GM21786 (cell line): ENCODE results near the gene RAD23A.

Experiments
- ATAC-seq: cut with Tn5 transposase; IDR thresholded peaks from one replicate; pipeline ENCODE4 v1.9.1; 2021; ENCODE audit not compliant: unreplicated experiment

RAD23A gene

DNA sequence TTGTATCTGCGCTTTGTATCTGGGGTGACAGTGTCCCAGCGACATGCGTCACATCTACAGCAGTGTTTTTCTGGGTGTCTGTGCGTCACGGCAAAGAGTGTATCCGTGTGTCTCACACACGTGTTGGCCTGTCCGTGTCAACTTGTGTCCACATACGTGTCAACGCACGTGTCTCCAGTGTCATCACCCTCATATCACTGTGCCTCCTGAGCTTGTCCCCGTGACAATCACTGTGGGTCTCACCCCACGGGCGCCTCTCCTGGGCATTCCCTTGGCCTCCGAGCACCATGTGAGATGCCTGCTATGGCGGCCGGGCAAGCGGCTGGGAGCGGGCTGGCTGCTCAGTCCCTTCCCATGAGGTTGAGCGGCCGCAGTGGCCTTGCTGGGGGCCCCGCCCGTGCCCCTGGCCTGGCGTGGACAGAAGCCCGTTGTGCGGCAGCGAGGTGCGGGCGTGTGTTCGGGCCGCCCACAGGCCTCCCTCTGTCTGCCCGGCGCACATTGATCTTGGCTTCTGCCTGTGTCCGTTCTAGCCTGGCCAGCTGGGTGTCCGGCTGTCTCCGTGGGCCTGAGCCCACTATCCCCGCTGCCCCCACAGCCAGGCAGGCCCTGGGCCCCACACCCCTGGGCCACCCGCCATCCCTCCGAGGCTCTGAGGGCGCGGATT, 56.0 kb downstream of the RAD23A start:
- no peak for ATAC-seq

DNA sequence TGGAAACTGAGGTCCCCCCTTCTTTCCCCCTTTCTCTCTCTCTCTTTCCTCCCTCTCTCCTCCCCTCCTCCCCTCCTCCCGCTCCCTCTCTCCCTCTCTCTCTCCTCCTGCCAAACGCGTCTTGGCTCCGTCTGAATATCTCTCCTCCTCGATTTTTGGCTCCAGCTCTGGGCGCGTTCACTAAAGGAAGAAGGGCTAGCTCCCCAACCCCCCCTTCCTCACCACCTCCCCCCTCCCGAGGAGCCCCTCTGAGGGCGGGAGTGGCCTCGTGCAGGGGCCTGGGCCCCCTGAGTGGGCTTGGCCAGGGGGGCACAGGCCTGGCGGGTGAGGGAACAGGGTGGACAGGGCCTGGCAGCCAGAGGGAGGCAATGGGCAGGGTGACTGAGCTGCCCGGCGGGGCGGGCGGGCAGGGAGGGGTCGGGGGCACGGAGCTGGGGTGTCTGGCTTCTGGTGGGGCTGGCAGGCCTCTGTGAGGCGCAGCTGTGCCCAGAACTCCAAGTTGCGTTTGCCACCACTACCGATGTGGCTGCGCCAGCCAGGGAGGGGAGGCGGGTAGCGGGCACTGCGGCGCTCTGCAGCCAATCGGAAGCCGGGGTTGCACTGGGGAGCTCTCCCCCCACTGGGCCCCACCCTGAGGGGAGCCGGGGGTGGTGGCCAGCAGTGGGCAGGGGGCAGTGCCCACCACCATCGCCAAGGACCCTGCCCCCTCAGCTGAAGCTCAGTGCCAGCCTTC, 56.7 kb downstream of the RAD23A start:
- no peak for ATAC-seq

DNA sequence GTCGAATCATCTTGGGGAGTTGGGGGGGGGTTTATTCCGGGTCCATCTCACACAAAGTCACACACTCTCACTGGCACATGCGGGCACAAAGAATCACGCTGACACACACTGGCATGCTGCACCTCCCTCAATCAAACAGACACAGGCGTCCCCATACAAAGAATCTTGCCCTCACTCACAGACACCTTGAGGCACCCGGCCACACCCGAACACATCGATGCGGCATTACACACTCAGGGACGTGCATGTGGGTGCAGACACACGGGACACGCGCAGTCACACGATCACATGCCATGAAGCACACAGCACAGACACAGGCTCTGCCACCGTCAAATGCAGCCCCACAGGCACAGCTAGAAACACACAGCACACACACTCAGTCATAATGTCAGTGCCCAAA, 57.4 kb downstream of the RAD23A start:
- ATAC-seq = no peak
